Central memory CD4-positive, alpha-beta T cell (primary cell): ENCODE results near the gene BCL2.

Experiments used
- DNase-seq: peaks from one replicate; pipeline ENCODE4 v3.0.0; 2022

Gene BCL2

DNA sequence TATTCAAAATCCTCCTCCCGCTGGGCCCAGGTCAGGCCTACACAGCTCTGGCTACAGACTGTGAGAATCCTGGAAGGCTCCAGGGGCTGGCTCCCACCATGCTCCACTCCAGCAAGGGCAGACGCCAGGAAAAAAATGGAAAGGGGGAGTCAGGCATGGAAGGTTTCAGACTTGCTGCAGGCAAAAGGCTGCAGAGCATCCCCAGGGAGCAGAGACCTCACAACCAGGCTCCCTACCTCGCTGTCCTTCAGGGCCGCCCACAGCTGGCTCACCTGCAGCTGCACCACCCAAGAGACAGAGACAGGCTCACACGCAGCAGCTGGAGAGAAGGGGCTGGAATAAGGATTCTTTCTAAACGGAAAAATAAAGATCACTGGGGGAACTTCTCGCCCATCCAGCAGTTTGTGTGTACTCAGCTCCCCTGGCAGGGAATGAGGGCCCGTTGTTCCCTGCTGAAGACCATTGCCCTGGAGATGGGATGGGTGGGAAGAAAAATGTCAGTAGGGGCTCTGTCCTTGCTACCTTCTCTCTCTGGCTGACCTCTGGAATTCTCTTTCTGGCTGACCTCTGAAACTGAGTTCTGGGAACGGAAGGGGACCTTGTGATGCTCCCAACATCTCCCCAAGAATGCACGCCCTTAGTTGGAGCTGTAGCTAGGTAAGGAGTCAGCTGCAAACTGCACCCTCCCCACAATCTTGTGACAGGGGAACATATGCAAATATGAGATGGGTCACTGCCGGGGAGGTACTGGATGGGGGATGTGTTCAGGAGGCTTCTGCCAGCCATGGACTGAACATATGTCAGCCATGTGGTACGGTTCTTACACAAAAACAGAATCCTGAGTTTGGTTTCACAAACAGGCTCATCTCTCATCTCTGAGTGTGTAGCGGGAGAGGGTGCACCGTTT, 34.5 kb downstream of the BCL2 start:
- no peak for DNase-seq

- no peak for DNase-seq
Observed at GRCh38 chr18:63284173-63284799, 35.3 kb downstream of the BCL2 start.

DNA sequence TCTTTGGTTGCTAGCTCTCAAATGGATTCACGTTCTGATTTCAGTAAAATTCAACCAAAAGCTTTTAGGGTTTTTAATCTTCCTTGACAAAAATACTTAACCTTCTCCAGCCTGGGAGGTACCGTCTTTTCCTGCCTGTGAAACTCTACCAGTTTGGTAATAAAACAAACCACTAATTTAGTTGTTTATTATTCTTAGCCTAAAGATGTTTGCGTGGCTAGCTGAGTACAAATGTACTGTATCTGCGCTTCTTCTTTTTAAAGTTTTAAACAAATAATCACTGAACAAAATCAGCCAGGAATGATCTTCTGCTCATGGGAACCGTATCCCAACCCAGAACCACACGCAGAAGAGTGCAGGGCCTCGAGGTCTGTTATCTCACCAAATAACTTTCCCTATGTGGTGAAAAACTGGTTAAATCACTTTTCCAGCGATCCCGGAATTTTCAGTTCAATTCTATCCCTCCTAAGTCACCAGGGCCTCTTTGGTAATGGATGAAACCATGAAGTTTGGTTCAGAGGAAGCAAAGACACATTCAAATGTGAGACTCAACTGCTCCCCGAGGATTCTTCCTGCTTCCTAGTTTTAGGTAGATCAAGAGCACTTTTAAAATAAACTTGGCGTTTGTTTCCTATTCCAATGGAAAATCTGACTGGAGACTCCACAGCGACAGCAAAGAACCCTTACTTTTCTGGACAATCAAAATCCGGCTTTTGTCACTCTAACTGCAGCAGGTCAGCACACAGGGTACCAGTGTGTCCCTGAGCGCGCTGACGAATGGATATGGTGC, 36.1 kb downstream of the BCL2 start:
- DNase-seq = no peak

DNA sequence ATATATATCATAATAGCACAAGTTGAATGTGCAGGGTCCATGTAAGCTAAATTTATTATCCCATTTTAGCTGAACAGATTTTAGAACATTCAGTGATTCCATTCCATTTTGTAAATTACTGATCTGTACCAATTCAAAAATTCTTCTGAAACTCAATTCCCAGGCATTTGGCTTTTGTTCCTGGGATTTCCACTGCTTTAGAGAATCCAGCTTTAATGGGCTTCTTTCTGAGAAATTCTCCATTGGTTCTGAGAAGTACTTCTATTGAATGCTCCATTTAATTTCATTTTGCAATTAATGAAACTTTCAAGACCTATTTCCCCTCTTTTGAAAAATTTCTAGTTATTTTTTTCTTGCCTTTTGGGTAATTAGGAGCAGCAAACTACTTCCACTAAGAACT, 36.8 kb downstream of the BCL2 start:
- no peak for DNase-seq

- no peak for DNase-seq
Observed at GRCh38 chr18:63273222-63273927, 46.2 kb downstream of the BCL2 start.

DNA sequence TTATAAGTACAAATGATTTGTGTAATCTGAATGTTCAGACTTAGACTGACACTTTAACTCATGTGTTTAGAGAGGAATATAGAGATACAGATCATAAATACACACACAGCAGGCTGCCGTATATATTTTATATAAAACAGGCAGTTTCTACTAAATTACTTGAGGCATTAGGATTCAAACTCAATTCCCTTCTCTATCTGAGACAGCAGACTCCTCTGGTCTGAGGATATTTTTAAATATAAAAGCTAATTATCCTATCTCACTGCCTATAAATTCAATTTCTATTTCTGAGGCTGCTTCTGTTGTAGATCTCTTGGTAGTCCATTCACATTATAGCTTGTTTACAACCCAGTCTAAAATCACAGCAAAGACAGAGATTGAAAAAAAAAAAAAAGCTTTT, 46.9 kb downstream of the BCL2 start:
- DNase-seq = no peak

DNA sequence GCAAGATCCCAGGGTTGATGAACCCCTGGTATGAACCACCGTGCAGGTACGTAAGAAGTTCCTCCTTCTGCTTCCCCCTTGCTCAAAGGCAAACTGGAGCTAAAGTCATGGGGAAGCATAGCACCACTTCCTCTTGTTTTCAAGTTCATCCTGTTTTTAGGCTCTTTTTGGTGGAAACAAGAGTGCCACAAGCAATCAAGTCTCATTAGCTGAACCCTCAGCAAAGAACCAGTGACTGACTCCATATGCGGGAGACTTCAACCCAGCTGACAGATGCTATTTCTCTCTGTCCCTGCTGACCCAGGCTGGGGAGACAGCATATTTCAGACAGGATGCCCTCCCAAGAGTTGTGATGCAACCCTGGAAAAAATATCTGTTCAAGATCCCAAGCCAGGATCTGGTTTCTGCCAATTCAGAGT, 47.7 kb downstream of the BCL2 start:
- no peak for DNase-seq

GRCh38 chr18:63271148-63271547, 48.4 kb downstream of the BCL2 start:
- no peak for DNase-seq

GRCh38 chr18:63267975-63268721, 51.4 kb downstream of the BCL2 start:
- DNase-seq = no peak

GRCh38 chr18:63266888-63267790, 52.4 kb downstream of the BCL2 start:
- DNase-seq = no peak

DNA sequence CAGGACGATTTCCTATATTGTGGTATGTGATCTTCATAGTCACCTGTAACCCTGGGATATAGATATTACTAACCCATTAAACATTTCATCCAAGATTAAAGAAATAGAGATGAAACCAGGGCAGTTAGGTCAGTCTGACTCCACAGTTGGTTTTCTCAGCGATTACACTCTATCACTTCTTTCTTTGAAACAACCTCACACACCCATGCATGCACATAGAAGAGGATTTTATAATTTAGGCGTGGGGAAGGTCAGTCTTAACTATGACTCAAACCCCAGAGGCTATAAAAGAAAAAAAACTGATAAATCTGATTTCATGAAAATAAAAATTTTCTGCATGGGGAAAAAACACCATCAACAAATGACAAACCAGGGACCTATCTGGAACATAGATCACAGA, 54.2 kb downstream of the BCL2 start:
- DNase-seq = no peak

DNA sequence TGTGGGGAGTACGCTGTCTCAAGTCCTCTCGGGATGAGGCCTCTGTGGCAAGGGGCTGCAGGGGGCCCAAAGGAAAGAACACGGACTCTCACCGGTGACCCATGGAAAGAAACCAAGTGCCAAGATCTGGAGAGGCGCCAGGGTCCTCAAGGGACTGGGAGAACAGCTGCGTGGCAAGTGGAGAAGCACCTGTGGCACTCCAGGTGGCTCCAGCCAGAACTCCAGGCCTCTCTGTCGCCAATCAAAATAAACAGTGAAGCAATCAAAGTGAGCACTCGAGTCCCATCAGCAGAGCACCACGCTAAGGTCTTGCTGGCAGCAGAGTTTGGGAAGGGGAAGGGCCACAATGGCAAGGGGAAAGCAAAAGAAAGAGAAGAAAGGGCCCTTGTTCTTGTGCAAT, 54.7 kb downstream of the BCL2 start:
- no peak for DNase-seq

GRCh38 chr18:63263444-63263843, 56.1 kb downstream of the BCL2 start:
- DNase-seq = no peak

GRCh38 chr18:63262369-63263335, 56.9 kb downstream of the BCL2 start:
- DNase-seq = no peak

GRCh38 chr18:63261029-63261428, 58.5 kb downstream of the BCL2 start:
- no peak for DNase-seq

- DNase-seq = no peak
Observed at GRCh38 chr18:63260380-63260754, 59.2 kb downstream of the BCL2 start.

- DNase-seq = no peak
Observed at GRCh38 chr18:63259567-63260379, 59.8 kb downstream of the BCL2 start.

- no peak for DNase-seq
Observed at GRCh38 chr18:63258749-63259566, 60.6 kb downstream of the BCL2 start.
